OCI-LY7 (cell line): Measurements from ENCODE around the gene CHCHD6. TPM values are rescaled to one million over a fixed set of nuclear protein-coding genes. Genes with fewer than 3 reads are reported as not detected.

Source experiments
- BruUV-seq: library from RNA; stranded (reverse); fragments of 400-500 nt; replicated peaks from 2 replicates; lab custom pipeline; 2021; lab: Mats Ljungman, UMichigan
- CTCF ChIA-PET: fragments of 300-600 bp; sonication (Branson Sonifier 250); formaldehyde crosslinking; loops from one replicate; lab custom pipeline; 2022; ENCODE audit warnings: antibody characterized with exemption; ENCODE audit not compliant: unreplicated experiment; lab: Charles Lee
- POLR2A ChIA-PET: fragments of 300-600 bp; sonication (Branson Sonifier 250); formaldehyde crosslinking; loops from one replicate; lab custom pipeline; 2022; ENCODE audit warnings: antibody characterized with exemption; lab: Charles Lee
- DNase-seq: peaks from one replicate; pipeline ENCODE4 v3.0.0-alpha.2; 2015; ENCODE audit warnings: low spot score
- H2AFZ ChIP-seq: fragments of 200-600 bp; sonication (generic), shearing (Covaris generic); 2 replicates; pipeline ENCODE4 v1.6.1; 2014; ENCODE audit warnings: mild to moderate bottlenecking, antibody characterized with exemption, low read length, moderate library complexity
- H3K27ac ChIP-seq: fragments of 200-600 bp; sonication (generic); 2 replicates; pipeline ENCODE4 v1.5.1; 2014; ENCODE audit warnings: mixed run types, low read depth, mild to moderate bottlenecking, moderate library complexity, low read length, inconsistent platforms; ENCODE audit not compliant: poor library complexity, severe bottlenecking
- H3K36me3 ChIP-seq: fragments of 200-600 bp; sonication (generic); 2 replicates; pipeline ENCODE4 v1.6.1; 2014; ENCODE audit warnings: mild to moderate bottlenecking, antibody characterized with exemption, low read length, moderate library complexity, mixed read lengths; ENCODE audit not compliant: insufficient read depth
- H3K4me1 ChIP-seq: fragments of 200-600 bp; sonication (generic); 2 replicates; pipeline ENCODE4 v1.5.1; 2014; ENCODE audit warnings: mild to moderate bottlenecking, low read length; ENCODE audit not compliant: insufficient read depth, poor library complexity, severe bottlenecking
- H3K4me2 ChIP-seq: fragments of 200-600 bp; sonication (generic); 2 replicates; pipeline ENCODE4 v1.6.1; 2014; ENCODE audit warnings: mild to moderate bottlenecking, low read length
- H3K4me3 ChIP-seq: fragments of 200-600 bp; sonication (generic); 2 replicates; pipeline ENCODE4 v1.5.1; 2014; ENCODE audit warnings: mild to moderate bottlenecking, low read depth, low read length; ENCODE audit not compliant: poor library complexity, severe bottlenecking
- H3K79me2 ChIP-seq: fragments of 200-600 bp; sonication (generic); 2 replicates; pipeline ENCODE4 v1.6.1; 2016; ENCODE audit warnings: low read depth, mild to moderate bottlenecking, low read length, moderate library complexity, mixed read lengths; ENCODE audit not compliant: insufficient read depth
- H3K9me2 ChIP-seq: fragments of 200-600 bp; sonication (generic); 2 replicates; pipeline ENCODE4 v1.6.1; 2016; ENCODE audit warnings: mild to moderate bottlenecking, low read length, mixed read lengths; ENCODE audit not compliant: insufficient read depth
- H3K9me3 ChIP-seq: fragments of 200-600 bp; sonication (generic); 2 replicates; pipeline ENCODE4 v1.6.1; 2014; ENCODE audit warnings: mild to moderate bottlenecking, mixed run types, low read length, mixed read lengths
- H4K20me1 ChIP-seq: fragments of 200-600 bp; sonication (generic); 2 replicates; pipeline ENCODE4 v1.6.1; 2014; ENCODE audit warnings: mild to moderate bottlenecking, antibody characterized with exemption, low read length, moderate library complexity, mixed read lengths; ENCODE audit not compliant: insufficient read depth
- CTCF ChIP-seq: fragments of 200-600 bp; sonication (generic); conservative IDR thresholded peaks from 2 replicates; pipeline ENCODE4 v1.5.1; 2014; ENCODE audit warnings: mild to moderate bottlenecking, antibody characterized with exemption, low read length, moderate library complexity, mixed read lengths
- EZH2phosphoT487 ChIP-seq: fragments of 200-600 bp; sonication (generic); IDR thresholded peaks from 2 replicates; pipeline ENCODE4 v1.6.1; 2018; ENCODE audit warnings: low read depth, borderline replicate concordance, mild to moderate bottlenecking, mixed run types, antibody characterized with exemption, low read length, moderate library complexity, mixed read lengths
- intact Hi-C: fragments of 100-400 bp; cut with micrococcal nuclease; formaldehyde crosslinking; loops from one replicate; pipeline ENCODE4 v1.10.0; 2022; ENCODE audit not compliant: unreplicated experiment
- total RNA-seq, 2 experiments: library from RNA; depleted of rRNA in 1 of 2; stranded (reverse); fragments of >200 nt in 1 of 2; shearing (Covaris generic) in 1 of 2; gene quantifications; 2 replicates each; pipeline ENCODE4 v1.2.3, GENCODE V29; 2014 to 2022

The CHCHD6 gene
- total RNA-seq, 2 experiments from 2014 or later = 14.7 to 21.2 TPM

- POLR2A ChIA-PET = interaction anchor here (0.7 kb wide), 1 partner anchor 1290 kb away, joined by 3 read pairs; no protein-coding TSS in a partner anchor
- no TSS peak for BruUV-seq
- intact Hi-C loops = no loop called here
These were observed 182.2 kb downstream of the CHCHD6 start for GRCh38 chr3:126886217-126886616.

GRCh38 chr3:126887686-126888085 is 183.6 kb downstream of the CHCHD6 start:
- no peak for DNase-seq
- TF ChIP-seq EZH2phosphoT487 = no peak
- no peak for TF ChIP-seq CTCF
- no TSS peak for BruUV-seq
- Histone ChIP-seq H3K4me2 (no peak overlapping the region), H3K9me3 (no peaks in the 10 kb centered on the region), H4K20me1 (no peaks in the 10 kb centered on the region; the same call in 1 of the 2 replicates), H2AFZ (no peak overlapping the region), H3K79me2 (no peaks in the 10 kb centered on the region), H3K4me1 (no peaks in the 10 kb centered on the region), H3K9me2 (no peaks in the 10 kb centered on the region), H3K27ac (no peak overlapping the region), H3K36me3 (no peaks in the 10 kb centered on the region), H3K4me3 (no peak overlapping the region)
- ChIA-PET POLR2A (no interaction called here), CTCF (no interaction called here)
- intact Hi-C loops = no loop called here

More at GRCh38 chr3:126886217-126886616, 182.2 kb downstream of the CHCHD6 start:
- CTCF ChIA-PET = no interaction called here
- Histone ChIP-seq H3K9me2 (no peaks in the 10 kb centered on the region), H3K9me3 (no peaks in the 10 kb centered on the region), H3K4me3 (no peak overlapping the region), H3K79me2 (no peaks in the 10 kb centered on the region), H3K36me3 (no peaks in the 10 kb centered on the region), H4K20me1 (no peaks in the 10 kb centered on the region; the same call in 1 of the 2 replicates), H3K4me1 (no peaks in the 10 kb centered on the region), H2AFZ (no peak overlapping the region), H3K4me2 (no peak overlapping the region), H3K27ac (no peak overlapping the region)
- no peak for DNase-seq
- no peak for TF ChIP-seq CTCF
- TF ChIP-seq EZH2phosphoT487 = no peak

GRCh38 chr3:126888186-126888760 is 184.2 kb downstream of the CHCHD6 start:
- H4K20me1 ChIP-seq = no peaks in the 10 kb centered on the region; the same call in 1 of the 2 replicates
- intact Hi-C loops = no loop called here
- H3K4me1 ChIP-seq = no peaks in the 10 kb centered on the region
- no TSS peak for BruUV-seq
- H3K36me3 ChIP-seq = no peaks in the 10 kb centered on the region
- no peak overlapping the region for H2AFZ ChIP-seq
- CTCF ChIA-PET = no interaction called here
- H3K9me2 ChIP-seq = no peaks in the 10 kb centered on the region
- H3K4me2 ChIP-seq = no peak overlapping the region
- POLR2A ChIA-PET = no interaction called here
- no peaks in the 10 kb centered on the region for H3K79me2 ChIP-seq
- H3K9me3 ChIP-seq = no peaks in the 10 kb centered on the region
- no peak overlapping the region for H3K4me3 ChIP-seq
- no peak for TF ChIP-seq CTCF
- no peak overlapping the region for H3K27ac ChIP-seq
- DNase-seq = no peak
